IMR-90 (cell line): Measurements from ENCODE around the gene EMP1.

Source experiments
- BHLHE40 ChIP-seq: fragments of 150-350 bp; IDR thresholded peaks from 2 replicates; pipeline ENCODE4 v1.6.1; 2016; ENCODE audit warnings: mild to moderate bottlenecking, low read depth, low read length
- CHD1 ChIP-seq: IDR thresholded peaks from 2 replicates; pipeline ENCODE4 v1.6.1; 2012; ENCODE audit warnings: low read depth, low read length, improper control_type of control experiment
- FOS ChIP-seq: fragments of 150-350 bp; IDR thresholded peaks from 2 replicates; pipeline ENCODE4 v1.6.1; 2016; ENCODE audit warnings: low read depth, low read length
- MAFK ChIP-seq: IDR thresholded peaks from 2 replicates; pipeline ENCODE4 v1.6.1; 2012; ENCODE audit warnings: low read depth, low read length, improper control_type of control experiment
- MXI1 ChIP-seq: IDR thresholded peaks from 2 replicates; pipeline ENCODE4 v1.6.1; 2012; ENCODE audit warnings: low read depth, mild to moderate bottlenecking, low read length, moderate library complexity, borderline replicate concordance
- NFE2L2 ChIP-seq: fragments of 150-350 bp; IDR thresholded peaks from 2 replicates; pipeline ENCODE4 v1.6.1; 2016; ENCODE audit warnings: low read depth, mild to moderate bottlenecking, low read length
- POLR2A ChIP-seq: IDR thresholded peaks from 2 replicates; pipeline ENCODE4 v1.6.1; 2012; ENCODE audit warnings: mild to moderate bottlenecking, low read depth, low read length
- RAD21 ChIP-seq: IDR thresholded peaks from 2 replicates; pipeline ENCODE4 v1.6.1; 2012; ENCODE audit warnings: low read length, improper control_type of control experiment
- RCOR1 ChIP-seq: IDR thresholded peaks from 2 replicates; pipeline ENCODE4 v1.6.1; 2012; ENCODE audit warnings: mild to moderate bottlenecking, low read length, improper control_type of control experiment; ENCODE audit not compliant: insufficient replicate concordance
- SMC3 ChIP-seq: fragments of 150-350 bp; IDR thresholded peaks from 2 replicates; pipeline ENCODE4 v1.6.1; 2016; ENCODE audit warnings: low read depth, mild to moderate bottlenecking, antibody characterized with exemption, low read length, moderate library complexity
- TF ChIP-seq, protein P1 (sequence below): conservative IDR thresholded peaks from 2 replicates; pipeline ENCODE4 v1.5.1; 2012; ENCODE audit warnings: mild to moderate bottlenecking, low read depth, low read length, improper control_type of control experiment

DNA sequence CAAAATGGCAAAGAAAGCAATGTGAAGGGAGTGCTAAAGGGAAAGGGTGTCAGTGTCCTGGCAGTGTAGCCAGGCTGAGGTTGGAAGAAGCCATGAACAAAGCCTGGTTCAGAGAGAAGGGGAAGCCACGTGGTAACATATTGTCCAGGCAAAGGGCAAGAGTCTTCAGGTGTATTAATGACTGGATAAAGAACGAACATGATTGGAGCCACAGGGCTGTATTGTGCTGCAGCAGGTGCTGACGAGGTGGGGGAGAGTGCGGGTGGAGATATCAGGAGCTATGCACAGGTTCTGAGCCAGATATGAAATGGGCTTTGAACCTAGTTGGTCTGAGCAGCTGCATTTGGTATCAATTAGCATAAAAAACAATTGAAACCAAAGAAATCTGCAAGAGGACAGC, 18.6 kb upstream of the EMP1 start:
- TF ChIP-seq BHLHE40 (no peak), MXI1 (no peak), POLR2A (no peak), RAD21 (no peak), SMC3 (no peak), CHD1 (no peak), RCOR1 (no peak), MAFK (no peak), NFE2L2 (no peak), FOS (no peak)
- TF ChIP-seq, protein P1, sequence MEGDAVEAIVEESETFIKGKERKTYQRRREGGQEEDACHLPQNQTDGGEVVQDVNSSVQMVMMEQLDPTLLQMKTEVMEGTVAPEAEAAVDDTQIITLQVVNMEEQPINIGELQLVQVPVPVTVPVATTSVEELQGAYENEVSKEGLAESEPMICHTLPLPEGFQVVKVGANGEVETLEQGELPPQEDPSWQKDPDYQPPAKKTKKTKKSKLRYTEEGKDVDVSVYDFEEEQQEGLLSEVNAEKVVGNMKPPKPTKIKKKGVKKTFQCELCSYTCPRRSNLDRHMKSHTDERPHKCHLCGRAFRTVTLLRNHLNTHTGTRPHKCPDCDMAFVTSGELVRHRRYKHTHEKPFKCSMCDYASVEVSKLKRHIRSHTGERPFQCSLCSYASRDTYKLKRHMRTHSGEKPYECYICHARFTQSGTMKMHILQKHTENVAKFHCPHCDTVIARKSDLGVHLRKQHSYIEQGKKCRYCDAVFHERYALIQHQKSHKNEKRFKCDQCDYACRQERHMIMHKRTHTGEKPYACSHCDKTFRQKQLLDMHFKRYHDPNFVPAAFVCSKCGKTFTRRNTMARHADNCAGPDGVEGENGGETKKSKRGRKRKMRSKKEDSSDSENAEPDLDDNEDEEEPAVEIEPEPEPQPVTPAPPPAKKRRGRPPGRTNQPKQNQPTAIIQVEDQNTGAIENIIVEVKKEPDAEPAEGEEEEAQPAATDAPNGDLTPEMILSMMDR = no peak
